Stimulated activated CD8-positive, alpha-beta memory T cell treated with anti-CD3 and anti-CD28 coated beads, Interleukin-12 subunit alpha, Interleukin-12 subunit beta, amount 100 ng/mL, for 1 hour (primary cell): ENCODE data around the gene C3AR1.
"Not testable (repeated sequence)": the region's sequence is repeated elsewhere in the genome, so short reads cannot be mapped to it uniquely, and the experiment has no call there.

Experiments
- DNase-seq: peaks from one replicate; pipeline ENCODE4 v3.0.0-alpha.2; 2020; ENCODE audit warnings: low read depth

The C3AR1 gene

GRCh38 chr12:8027856-8028255, 38.3 kb downstream of the C3AR1 start:
- no peak for DNase-seq

DNA sequence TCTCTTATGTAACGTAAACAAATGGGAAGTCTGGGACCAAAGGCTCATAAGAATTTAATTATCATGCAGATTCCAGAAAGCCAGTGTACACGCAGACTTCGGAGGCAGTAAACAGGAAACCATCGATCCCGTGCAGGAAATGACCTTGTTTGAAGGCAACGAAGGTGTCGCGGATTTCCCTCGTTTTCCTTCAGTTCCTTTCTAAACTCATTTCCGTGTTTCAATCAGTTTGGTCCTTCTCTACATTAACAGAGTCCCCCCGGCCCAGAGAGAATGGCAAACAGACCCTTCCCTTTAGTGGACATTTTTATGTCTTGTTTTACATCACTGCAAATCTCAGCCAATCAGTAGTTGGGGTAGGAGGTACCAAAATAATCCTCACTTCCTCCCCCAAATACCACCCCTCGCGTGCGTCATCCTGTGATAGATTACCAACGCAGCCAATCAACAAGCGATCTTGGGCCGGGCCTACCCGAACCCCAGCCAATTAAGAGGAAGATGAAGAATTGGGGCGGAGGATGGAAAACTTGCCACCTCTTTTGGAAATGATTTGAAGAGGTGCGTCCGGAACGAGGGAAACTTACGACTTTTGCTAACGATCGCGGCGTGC, 39.8 kb downstream of the C3AR1 start:
- DNase-seq, result peak; percentile 95

- DNase-seq, result no peak
Measured at GRCh38 chr12:8018666-8019581, 47.2 kb downstream of the C3AR1 start.

DNA sequence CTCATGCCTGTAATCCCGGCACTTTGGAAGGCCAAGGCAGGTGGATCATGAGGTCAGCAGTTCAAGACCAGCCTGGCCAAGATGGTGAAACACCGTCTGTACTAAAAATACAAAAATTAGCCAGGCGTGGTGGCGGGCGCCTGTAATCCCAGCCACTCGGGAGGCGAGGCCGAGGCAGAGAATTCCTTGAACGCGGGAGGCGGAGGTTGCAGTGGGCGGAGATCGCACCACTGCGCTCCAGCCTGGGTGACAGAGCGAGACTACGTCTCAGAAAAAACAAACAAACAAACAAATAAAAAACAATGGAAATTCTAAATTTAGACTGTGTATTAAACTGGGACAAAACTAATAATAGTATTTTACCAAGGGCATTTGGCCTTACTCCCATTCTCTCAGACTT, 47.9 kb downstream of the C3AR1 start:
- not testable (repeated sequence) for DNase-seq

GRCh38 chr12:8014836-8015235, 51.3 kb downstream of the C3AR1 start:
- DNase-seq, result no peak

- no peak for DNase-seq
Measured at GRCh38 chr12:8012651-8013309, 53.4 kb downstream of the C3AR1 start.

- DNase-seq, result no peak
Measured at GRCh38 chr12:8011331-8011730, 54.8 kb downstream of the C3AR1 start.
